Measurements from ENCODE around the gene SNAI3. TPM values are rescaled to one million over a fixed set of nuclear protein-coding genes. Genes with fewer than 3 reads are reported as not detected.

SNAI3 gene
- total and polyA plus RNA-seq, 3 experiments from 2014 or later: 2.2 to 13.5 (median 2.8) TPM

DNA sequence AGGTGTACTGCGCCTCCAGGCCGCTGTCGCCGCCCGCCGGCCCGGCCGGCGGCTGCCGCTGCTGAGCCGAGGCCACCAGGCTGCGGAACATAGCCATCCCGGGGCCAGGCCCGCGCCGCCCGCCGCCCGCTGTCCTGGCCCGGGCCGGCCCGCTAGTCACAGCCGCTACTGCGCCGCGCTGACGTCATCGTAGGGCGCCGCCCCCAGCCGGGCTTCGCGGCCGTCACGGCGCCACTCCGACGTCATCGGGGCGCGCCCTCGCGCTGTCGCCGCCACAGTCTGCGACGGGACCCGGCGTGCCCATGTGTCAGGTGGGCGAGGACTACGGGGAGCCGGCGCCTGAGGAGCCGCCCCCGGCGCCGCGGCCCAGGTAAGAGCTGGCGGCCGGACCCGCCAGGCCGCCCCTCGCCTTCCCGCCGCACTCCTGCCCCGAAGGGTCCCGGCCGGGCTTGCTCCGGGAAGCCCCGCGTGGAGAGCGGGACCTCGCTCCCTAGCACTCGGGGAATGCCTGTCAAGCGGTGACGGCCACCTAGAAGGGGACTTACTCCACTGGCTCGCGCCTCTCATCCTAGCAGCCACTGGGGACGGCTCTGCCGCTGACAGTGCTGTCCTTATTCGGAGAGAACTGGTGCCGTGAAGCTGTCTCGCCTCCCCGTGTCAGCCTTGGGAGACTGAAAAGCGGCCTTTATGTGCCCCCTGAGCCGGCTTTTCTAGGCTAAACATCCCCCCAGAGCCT is 20.1 kb upstream of the SNAI3 start, which contains the start of the genes CTU2 and RNF166:
CTU2 (plus strand) TSS at position 275 of the 736 bp plus-strand sequence; CDS start at position 303, 28 bp downstream.
RNF166 (minus strand) TSS at position 180 of the 736 bp plus-strand sequence; CDS start at position 97, 83 bp downstream.
- no peaks in the 10 kb centered on the region for H3K9me3 Mint-ChIP-seq
- peak within 1 kb of the TSS; percentile 94 to 97 (median 96) for H3K4me3 Mint-ChIP-seq
- peaks cover 39 to 47% (median 42%) of the 10 kb centered on the region in 3 donors for H3K4me1 Mint-ChIP-seq
- Histone ChIP-seq H3K36me3 (ENCODE audit: insufficient read depth, low read length) (no peaks in the 10 kb centered on the region), H3K4me3 (ENCODE audit: low read length) (peak within 1 kb of the TSS; percentile 99), H3K27ac (ENCODE audit: low read depth, low read length) (peak within 1 kb of the TSS; percentile 93), H3K27me3 (ENCODE audit: insufficient read depth, low read length, poor library complexity, severe bottlenecking) (no peaks in the 10 kb centered on the region), H3K9me3 (ENCODE audit: low read length) (no peaks in the 10 kb centered on the region), H3K4me1 (ENCODE audit: insufficient read depth, low read length) (peaks cover 52% of the 10 kb centered on the region)
- peaks cover 0 to 37% (median 0%) of the 10 kb centered on the region in 3 donors for H3K36me3 Mint-ChIP-seq
- DNase-seq: peak; percentile 90 to 94 (median 92)
- POLR2A ChIA-PET: interaction anchor here (1.0 to 1.1 kb wide), 2 partner anchors 10 to 104 kb away, joined by 3 read pairs; no protein-coding TSS in a partner anchor
- H3K27ac Mint-ChIP-seq: peak within 1 kb of the TSS; percentile 94 to 100 (median 99)
- CTCF ChIA-PET: interaction anchor here (1.1 to 4.9 kb wide), 7 partner anchors 10 to 135 kb away, joined by 4 to 26 read pairs (median 4); no protein-coding TSS in a partner anchor
- peaks cover 0 to 2% of the 10 kb centered on the region in 2 donors for H3K27me3 Mint-ChIP-seq

DNA sequence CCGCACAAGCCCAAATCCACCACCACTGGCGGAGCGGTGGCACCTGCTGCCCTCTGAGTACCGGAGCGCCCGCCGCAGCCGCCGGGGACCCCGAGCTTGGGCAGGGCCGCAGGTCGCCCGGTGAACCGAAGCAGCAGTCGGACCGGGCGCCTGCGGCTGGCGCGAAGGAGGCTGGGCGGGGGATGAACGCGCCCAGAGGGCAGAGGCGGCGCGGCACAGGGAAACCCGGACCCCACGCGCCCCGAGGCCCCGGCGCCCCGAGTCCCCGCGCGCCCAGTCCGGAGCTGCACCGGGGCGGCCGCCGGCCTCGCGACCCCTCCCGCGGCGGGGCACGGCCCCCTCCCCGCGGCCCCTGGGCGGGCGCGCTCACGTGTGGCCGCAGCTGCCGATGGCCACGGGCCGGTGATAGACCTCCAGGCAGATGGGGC is 19.5 kb upstream of the SNAI3 start:
- Histone ChIP-seq H3K4me1 (ENCODE audit: insufficient read depth, low read length) (peaks cover 55% of the 10 kb centered on the region), H3K27me3 (ENCODE audit: insufficient read depth, low read length, poor library complexity, severe bottlenecking) (no peaks in the 10 kb centered on the region), H3K4me3 (ENCODE audit: low read length) (peak overlapping the region; percentile 99), H3K9me3 (ENCODE audit: low read length) (no peaks in the 10 kb centered on the region), H3K36me3 (ENCODE audit: insufficient read depth, low read length) (no peaks in the 10 kb centered on the region), H3K27ac (ENCODE audit: low read depth, low read length) (peak overlapping the region; percentile 93)
- Mint-ChIP-seq H3K4me3 (peak overlapping the region; percentile 94 to 97 (median 96)), H3K27me3 (peaks cover 0 to 4% of the 10 kb centered on the region in 2 donors), H3K27ac (peak overlapping the region; percentile 94 to 100 (median 99)), H3K4me1 (peaks cover 39 to 48% (median 46%) of the 10 kb centered on the region in 3 donors), H3K36me3 (peaks cover 0 to 41% (median 0%) of the 10 kb centered on the region in 3 donors), H3K9me3 (no peaks in the 10 kb centered on the region)
- CTCF ChIA-PET: interaction anchor here (0.7 to 4.9 kb wide), 4 partner anchors 21 to 136 kb away, joined by 3 to 26 read pairs (median 4); partner anchors contain the start of gene ZC3H18
- DNase-seq: no peak
- POLR2A ChIA-PET: interaction anchor here (1.0 to 1.3 kb wide), 3 partner anchors 24 to 69 kb away, joined by 3 to 6 read pairs (median 5); no protein-coding TSS in a partner anchor

GRCh38 chr16:88705076-88705684 is 18.9 kb upstream of the SNAI3 start:
- Mint-ChIP-seq H3K4me1 (peaks cover 42 to 51% (median 50%) of the 10 kb centered on the region in 3 donors), H3K9me3 (no peaks in the 10 kb centered on the region)
- H3K4me1 ChIP-seq (ENCODE audit: insufficient read depth, low read length): peaks cover 62% of the 10 kb centered on the region

DNA sequence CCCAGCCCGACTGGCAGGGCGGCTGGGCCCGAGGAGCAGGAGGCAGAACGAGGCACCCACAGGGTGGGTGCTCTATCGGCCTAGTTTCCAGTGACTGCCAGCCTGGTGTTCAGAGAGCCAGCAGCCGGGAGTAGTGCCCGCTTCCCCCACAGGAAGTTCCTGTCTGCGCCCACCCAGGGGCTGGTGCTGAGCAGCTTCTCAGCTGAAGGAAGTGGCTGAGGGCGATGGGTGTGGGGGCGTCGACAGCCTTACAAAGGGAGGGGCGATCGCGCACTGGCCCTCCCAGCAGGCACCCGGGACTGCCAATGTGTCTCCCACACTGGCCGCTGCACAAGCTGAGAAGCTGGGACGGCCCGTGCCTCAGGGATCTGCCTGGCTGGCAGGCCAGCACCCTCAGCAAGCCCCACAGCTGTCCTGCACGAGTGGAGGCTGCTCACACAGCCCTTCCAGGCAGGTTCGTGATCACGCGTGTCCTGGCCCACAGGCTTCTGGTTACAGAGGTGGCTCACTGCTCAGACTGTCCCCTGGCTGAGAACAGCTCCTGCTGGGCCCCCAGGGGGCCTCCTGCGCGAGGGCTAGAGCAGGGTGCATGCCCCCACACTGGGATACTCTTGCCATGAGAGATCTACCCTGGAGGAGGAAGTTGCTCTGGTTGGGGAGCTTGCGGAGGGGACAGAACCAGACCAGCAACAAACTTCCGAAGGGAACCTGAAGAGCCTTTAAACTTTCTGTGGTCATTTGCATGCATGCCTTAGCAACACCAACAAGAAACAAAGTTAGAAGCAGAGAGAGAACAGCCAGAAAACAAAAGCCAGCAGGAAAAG is 17.4 kb upstream of the SNAI3 start:
- Histone ChIP-seq H3K36me3 (ENCODE audit: insufficient read depth, low read length) (peaks cover 10% of the 10 kb centered on the region), H3K27me3 (ENCODE audit: insufficient read depth, low read length, poor library complexity, severe bottlenecking) (no peaks in the 10 kb centered on the region), H3K9me3 (ENCODE audit: low read length) (no peaks in the 10 kb centered on the region), H3K4me1 (ENCODE audit: insufficient read depth, low read length) (peaks cover 76% of the 10 kb centered on the region), H3K27ac (ENCODE audit: low read depth, low read length) (peak overlapping the region; percentile 93), H3K4me3 (ENCODE audit: low read length) (peak overlapping the region; percentile 97)
- CTCF ChIA-PET: interaction anchor here (0.8 to 5.9 kb wide), 8 partner anchors 19 to 84 kb away, joined by 3 to 29 read pairs (median 4); partner anchors contain the start of gene MVD
- no peaks in the 10 kb centered on the region for H3K9me3 Mint-ChIP-seq
- H3K27ac Mint-ChIP-seq: peak overlapping the region; percentile 94 to 100 (median 99)
- H3K36me3 Mint-ChIP-seq: peaks cover 0 to 58% (median 0%) of the 10 kb centered on the region in 3 donors
- peaks cover 49 to 63% (median 57%) of the 10 kb centered on the region in 3 donors for H3K4me1 Mint-ChIP-seq
- DNase-seq: peak; percentile 71 to 90 (median 81)
- peaks cover 0 to 4% of the 10 kb centered on the region in 2 donors for H3K27me3 Mint-ChIP-seq
- peak overlapping the region; percentile 94 to 97 (median 96) for H3K4me3 Mint-ChIP-seq
- POLR2A ChIA-PET: interaction anchor here (0.8 to 4.2 kb wide), 10 partner anchors 12 to 133 kb away, joined by 3 to 26 read pairs (median 3); partner anchors contain the start of gene ZC3H18

More at GRCh38 chr16:88705076-88705684, 18.9 kb upstream of the SNAI3 start:
- peak overlapping the region; percentile 94 to 100 (median 99) for H3K27ac Mint-ChIP-seq
- CTCF ChIA-PET: interaction anchor here (0.7 to 4.9 kb wide), 7 partner anchors 20 to 153 kb away, joined by 3 to 26 read pairs (median 3); partner anchors contain the start of gene ZC3H18
- H3K4me3 Mint-ChIP-seq: peak overlapping the region; percentile 94 to 97 (median 96)
- H3K36me3 Mint-ChIP-seq: peaks cover 0 to 46% (median 0%) of the 10 kb centered on the region in 3 donors
- no peaks in the 10 kb centered on the region for H3K27me3 ChIP-seq (ENCODE audit: insufficient read depth, low read length, poor library complexity, severe bottlenecking)
- peaks cover 1% of the 10 kb centered on the region for H3K36me3 ChIP-seq (ENCODE audit: insufficient read depth, low read length)
- POLR2A ChIA-PET: interaction anchor here (0.6 to 1.3 kb wide), 5 partner anchors 24 to 76 kb away, joined by 3 to 6 read pairs (median 4); no protein-coding TSS in a partner anchor
- H3K27ac ChIP-seq (ENCODE audit: low read depth, low read length): peak overlapping the region; percentile 93
- no peaks in the 10 kb centered on the region for H3K9me3 ChIP-seq (ENCODE audit: low read length)
- DNase-seq: peak in 3 of 5 donors; percentile 51 to 68 (median 64)
- H3K4me3 ChIP-seq (ENCODE audit: low read length): peak overlapping the region; percentile 97
- H3K27me3 Mint-ChIP-seq: peaks cover 0 to 4% of the 10 kb centered on the region in 2 donors

DNA sequence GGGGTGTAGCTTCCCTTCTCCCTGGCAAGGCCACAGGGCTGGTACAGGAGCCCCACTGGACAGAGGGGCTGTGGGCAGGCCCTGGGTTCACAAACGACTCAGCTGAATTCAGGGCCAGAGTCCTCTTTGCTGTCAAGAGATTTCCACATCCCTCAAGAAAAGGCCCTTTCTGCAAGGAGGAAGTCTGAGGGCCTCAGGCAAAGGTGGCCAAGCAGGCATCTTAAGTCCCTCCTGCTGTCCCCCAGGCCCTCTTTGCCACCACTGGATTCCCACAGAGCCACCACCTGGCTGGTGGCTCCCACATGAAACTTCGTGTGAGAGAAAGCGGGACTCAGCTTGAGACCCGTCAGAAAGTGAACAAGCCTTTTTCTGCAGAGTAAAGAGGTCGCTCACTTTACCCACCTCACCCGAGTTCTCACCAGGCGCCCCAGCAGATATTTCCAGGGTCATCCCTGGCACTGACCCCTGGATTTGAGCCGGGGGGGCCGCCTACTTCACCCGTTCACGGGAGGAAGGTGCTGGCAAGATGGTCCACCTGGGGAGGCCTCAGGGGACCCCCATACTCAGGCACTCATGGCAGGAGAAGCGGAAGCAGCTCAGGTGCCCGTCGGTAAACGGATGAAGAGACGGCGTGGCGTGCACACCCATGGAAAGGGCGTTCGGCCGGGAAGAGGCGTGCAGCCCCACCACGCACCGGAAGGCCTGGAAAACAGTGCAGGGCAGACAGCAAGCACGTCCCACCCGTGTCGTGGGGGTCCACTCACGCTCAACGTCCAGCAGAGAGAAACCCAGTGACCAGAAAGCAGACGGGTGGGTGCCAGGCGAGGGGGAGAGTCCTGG is 16.3 kb upstream of the SNAI3 start:
- peak overlapping the region; percentile 97 for H3K4me3 ChIP-seq (ENCODE audit: low read length)
- peaks cover 87% of the 10 kb centered on the region for H3K4me1 ChIP-seq (ENCODE audit: insufficient read depth, low read length)
- no peaks in the 10 kb centered on the region for H3K27me3 ChIP-seq (ENCODE audit: insufficient read depth, low read length, poor library complexity, severe bottlenecking)
- Mint-ChIP-seq H3K27me3 (peaks cover 0 to 4% of the 10 kb centered on the region in 2 donors), H3K9me3 (no peaks in the 10 kb centered on the region), H3K4me3 (peak overlapping the region; percentile 94 to 97 (median 96)), H3K27ac (peak overlapping the region; percentile 94 to 100 (median 99)), H3K36me3 (peaks cover 0 to 70% (median 0%) of the 10 kb centered on the region in 3 donors), H3K4me1 (peaks cover 48 to 68% (median 62%) of the 10 kb centered on the region in 3 donors)
- H3K36me3 ChIP-seq (ENCODE audit: insufficient read depth, low read length): peaks cover 21% of the 10 kb centered on the region
- peak overlapping the region; percentile 93 for H3K27ac ChIP-seq (ENCODE audit: low read depth, low read length)
- H3K9me3 ChIP-seq (ENCODE audit: low read length): no peaks in the 10 kb centered on the region
- POLR2A ChIA-PET: interaction anchor here (0.7 to 4.2 kb wide), 15 partner anchors 17 to 125 kb away, joined by 3 to 26 read pairs (median 4); partner anchors contain the start of genes CYBA, IL17C and MVD
- CTCF ChIA-PET: interaction anchor here (0.8 to 5.9 kb wide), 12 partner anchors 10 to 100 kb away, joined by 3 to 29 read pairs (median 4); partner anchors contain the start of genes CDT1 and MVD
- peak in 1 of 5 donors; percentile 46 for DNase-seq

- no peaks in the 10 kb centered on the region for H3K9me3 ChIP-seq (ENCODE audit: low read length)
- H3K27me3 ChIP-seq (ENCODE audit: insufficient read depth, low read length, poor library complexity, severe bottlenecking): no peaks in the 10 kb centered on the region
- ChIA-PET CTCF (interaction anchor here (0.9 to 5.9 kb wide), 11 partner anchors 14 to 156 kb away, joined by 3 to 29 read pairs (median 5); partner anchors contain the start of gene CDT1), POLR2A (interaction anchor here (0.7 to 4.2 kb wide), 16 partner anchors 10 to 131 kb away, joined by 3 to 26 read pairs (median 4); partner anchors contain the start of genes CYBA, IL17C, MVD and ZC3H18)
- H3K9me3 Mint-ChIP-seq: no peaks in the 10 kb centered on the region
- peak in 1 of 5 donors; percentile 38 for DNase-seq
- peak overlapping the region; percentile 97 for H3K4me3 ChIP-seq (ENCODE audit: low read length)
- peaks cover 40 to 64% (median 55%) of the 10 kb centered on the region in 3 donors for H3K4me1 Mint-ChIP-seq
- H3K4me1 ChIP-seq (ENCODE audit: insufficient read depth, low read length): peaks cover 80% of the 10 kb centered on the region
- H3K4me3 Mint-ChIP-seq: peak overlapping the region; percentile 94 to 97 (median 96)
- peak overlapping the region; percentile 93 for H3K27ac ChIP-seq (ENCODE audit: low read depth, low read length)
- H3K36me3 ChIP-seq (ENCODE audit: insufficient read depth, low read length): peaks cover 25% of the 10 kb centered on the region
- H3K27me3 Mint-ChIP-seq: peaks cover 0 to 4% of the 10 kb centered on the region in 2 donors
- H3K36me3 Mint-ChIP-seq: peaks cover 0 to 76% (median 0%) of the 10 kb centered on the region in 3 donors
- H3K27ac Mint-ChIP-seq: peak overlapping the region; percentile 76 to 100 (median 99)
Observed at GRCh38 chr16:88701581-88702370, 15.5 kb upstream of the SNAI3 start.
